HCT116 (cell line): ENCODE measurements around the gene RAB27A. TPM values are rescaled to one million over a fixed set of nuclear protein-coding genes. Genes with fewer than 3 reads are reported as not detected.

Experiments used
- ATAC-seq: fragments of 200-7000 bp; cut with Tn5 transposase; 2 replicates; pipeline ENCODE4 v1.9.1; 2020; ENCODE audit warnings: mild to moderate bottlenecking, moderate library complexity
- BruUV-seq: library from RNA; stranded (reverse); fragments of 400-500 nt; replicated peaks from 2 replicates; lab custom pipeline; 2021; lab: Mats Ljungman, UMichigan
- CTCF ChIA-PET: fragments of 300-600 bp; sonication (Branson Sonifier 250); formaldehyde crosslinking; loops from one replicate; lab custom pipeline; 2021; ENCODE audit warnings: antibody characterized with exemption; lab: Charles Lee
- POLR2A ChIA-PET: fragments of 300-600, 350-600 bp; sonication (Branson Sonifier 250); formaldehyde crosslinking; loops from one replicate; lab custom pipeline; 2021; ENCODE audit warnings: antibody characterized with exemption; lab: Charles Lee
- RAD21 ChIA-PET, 2 experiments: fragments of 300-600 bp; sonication (Branson Sonifier 250); formaldehyde crosslinking; loops; one replicate each; lab custom pipeline; 2023; ENCODE audit warnings: low total read pairs in 2 of 2; ENCODE audit not compliant: uncharacterized antibody in 2 of 2, unreplicated experiment in 2 of 2, low non-redundant PET in 1 of 2; lab: Charles Lee
- DNase-seq: peaks from one replicate; pipeline ENCODE4 v3.0.0-alpha.2; 2010; ENCODE audit warnings: low read depth, low spot score
- H2AFZ ChIP-seq: fragments of 200-600 bp; shearing (Covaris generic), sonication (generic); 2 replicates; pipeline ENCODE4 v1.6.1; 2017; ENCODE audit warnings: low read depth, mixed run types, mixed read lengths, antibody characterized with exemption, low read length; ENCODE audit not compliant: poor library complexity, severe bottlenecking
- H3K27ac ChIP-seq: 2 replicates; pipeline ENCODE4 v1.5.1; 2012; ENCODE audit warnings: low read depth, low read length
- H3K27me3 ChIP-seq: fragments of 200-600 bp; sonication (generic); 2 replicates; pipeline ENCODE4 v1.6.1; 2016; ENCODE audit warnings: mixed run types, low read length, mixed read lengths; ENCODE audit not compliant: insufficient read depth
- H3K36me3 ChIP-seq, 2 experiments: fragments of 200-500 bp in 1 of 2; fragments of 200-600 bp in 1 of 2; sonication (Bioruptor generic) in 1 of 2; sonication (generic) in 1 of 2; 2 replicates each; pipeline versions ENCODE4 v1.5.1 to v1.6.1; 2014 to 2016; ENCODE audit warnings: low read length in 2 of 2, inconsistent platforms in 1 of 2, mixed read lengths in 1 of 2, mixed run types in 1 of 2; ENCODE audit not compliant: insufficient read depth in 2 of 2, control insufficient read depth in 1 of 2
- H3K4me1 ChIP-seq, 2 experiments: fragments of 200-600 bp in 1 of 2; sonication (generic) in 1 of 2; 2 replicates each; pipeline versions ENCODE4 v1.5.1 to v1.6.1; 2012 to 2017; ENCODE audit warnings: low read length in 2 of 2, inconsistent platforms in 1 of 2, mild to moderate bottlenecking in 1 of 2, mixed read lengths in 1 of 2, mixed run types in 1 of 2, moderate library complexity in 1 of 2; ENCODE audit not compliant: insufficient read depth in 2 of 2, control insufficient read depth in 1 of 2
- H3K4me2 ChIP-seq: fragments of 200-600 bp; sonication (generic); 2 replicates; pipeline ENCODE4 v1.6.1; 2017; ENCODE audit warnings: mixed run types, low read length, mixed read lengths
- H3K4me3 ChIP-seq, 2 experiments: fragments of 200-600 bp in 1 of 2; sonication (generic) in 1 of 2; replicated peaks in 1 of 2; 2 replicates each; pipeline ENCODE4 v1.5.1; 2011 to 2016; ENCODE audit warnings: low read length in 2 of 2, control low read depth in 1 of 2, low read depth in 1 of 2, mild to moderate bottlenecking in 1 of 2, mixed read lengths in 1 of 2, mixed run types in 1 of 2
- H3K79me2 ChIP-seq: fragments of 200-600 bp; sonication (generic); 2 replicates; pipeline ENCODE4 v1.6.1; 2017; ENCODE audit warnings: mild to moderate bottlenecking, mixed run types, low read length, moderate library complexity, mixed read lengths; ENCODE audit not compliant: insufficient read depth
- H3K9ac ChIP-seq: fragments of 200-600 bp; sonication (generic); 2 replicates; pipeline ENCODE4 v1.6.1; 2016; ENCODE audit warnings: low read length, mixed read lengths
- H3K9me2 ChIP-seq: fragments of 200-600 bp; sonication (generic), shearing (Covaris generic); 2 replicates; pipeline ENCODE4 v1.6.1; 2017; ENCODE audit warnings: mixed run types, mild to moderate bottlenecking, moderate library complexity; ENCODE audit not compliant: insufficient read depth
- H3K9me3 ChIP-seq, 2 experiments: fragments of 200-500 bp in 1 of 2; fragments of 200-600 bp in 1 of 2; sonication (Bioruptor generic) in 1 of 2; sonication (generic) in 1 of 2; 2 replicates each; pipeline ENCODE4 v1.6.1; 2014 to 2017; ENCODE audit warnings: low read length in 2 of 2, mixed read lengths in 2 of 2, inconsistent platforms in 1 of 2, low read depth in 1 of 2, mild to moderate bottlenecking in 1 of 2, mixed run types in 1 of 2, moderate library complexity in 1 of 2; ENCODE audit not compliant: control insufficient read depth in 1 of 2, insufficient read depth in 1 of 2
- H4K20me1 ChIP-seq: fragments of 200-600 bp; sonication (generic), shearing (Covaris generic); 2 replicates; pipeline ENCODE4 v1.6.1; 2017; ENCODE audit warnings: mixed run types, mild to moderate bottlenecking, moderate library complexity; ENCODE audit not compliant: insufficient read depth
- CEBPB ChIP-seq: IDR thresholded peaks from 2 replicates; pipeline ENCODE4 v1.6.1; 2012; ENCODE audit warnings: low read depth
- FOSL1 ChIP-seq: IDR thresholded peaks from 2 replicates; pipeline ENCODE4 v1.6.1; 2012; ENCODE audit warnings: low read depth
- MAX ChIP-seq: IDR thresholded peaks from 2 replicates; pipeline ENCODE4 v1.6.1; 2012
- POLR2A ChIP-seq: IDR thresholded peaks from 2 replicates; pipeline ENCODE4 v1.7.0; 2011; ENCODE audit warnings: borderline replicate concordance; ENCODE audit not compliant: insufficient read depth, insufficient read length; ENCODE audit errors: extremely low read depth
- SIN3A ChIP-seq: IDR thresholded peaks from 2 replicates; pipeline ENCODE4 v1.6.1; 2012; ENCODE audit warnings: low read depth
- SP1 ChIP-seq: IDR thresholded peaks from 2 replicates; pipeline ENCODE4 v1.6.1; 2012; ENCODE audit warnings: low read depth
- SRF ChIP-seq: IDR thresholded peaks from 2 replicates; pipeline ENCODE4 v1.6.1; 2012; ENCODE audit warnings: low read depth
- TCF7L2 ChIP-seq: IDR thresholded peaks from 2 replicates; pipeline ENCODE4 v1.7.0; 2011; ENCODE audit warnings: borderline replicate concordance, inconsistent platforms; ENCODE audit not compliant: insufficient read depth, insufficient read length; ENCODE audit errors: extremely low read depth
- YY1 ChIP-seq: IDR thresholded peaks from 2 replicates; pipeline ENCODE4 v1.6.1; 2011; ENCODE audit warnings: low read length, low read depth, moderate library complexity, mild to moderate bottlenecking; ENCODE audit not compliant: insufficient replicate concordance; ENCODE audit errors: extremely low read depth
- intact Hi-C: fragments of 100-400 bp; cut with micrococcal nuclease; formaldehyde crosslinking; loops from 2 replicates; pipeline ENCODE4 v1.10.0; 2022
- total RNA-seq: library from RNA; stranded (reverse); gene quantifications from one replicate; pipeline ENCODE4 v1.2.1, GENCODE V29; 2021; ENCODE audit not compliant: unreplicated experiment
- TF ChIP-seq, protein P1 (sequence below): IDR thresholded peaks from 2 replicates; pipeline ENCODE4 v1.6.1; 2012; ENCODE audit warnings: low read depth

The RAB27A gene
- total RNA-seq, 1 experiment from 2014 or later = 8.8 TPM

DNA sequence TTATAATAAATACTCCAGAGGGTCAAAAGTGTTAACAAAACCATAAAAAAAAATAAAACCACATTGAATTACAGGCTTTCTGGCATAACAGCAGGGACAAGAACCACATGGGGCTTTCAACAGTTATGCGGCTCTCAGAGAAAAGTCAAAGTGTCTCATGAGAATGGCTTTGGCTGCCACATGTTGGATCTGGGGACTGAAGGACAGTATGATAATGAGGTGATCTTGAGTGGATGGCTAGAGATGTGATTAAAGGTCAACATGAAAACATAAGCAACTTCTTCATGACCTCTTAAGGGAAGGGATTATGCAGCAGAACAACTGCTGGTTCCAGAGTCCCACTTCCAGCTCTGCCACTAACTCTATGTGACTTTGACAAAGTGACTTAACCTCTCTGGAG is 5.2 kb downstream of the RAB27A start:
- intact Hi-C loops = no loop called here
- no TSS peak for BruUV-seq
- Histone ChIP-seq H3K9me3 (no peaks in the 10 kb centered on the region), H3K9me2 (no peaks in the 10 kb centered on the region), H4K20me1 (no peaks in the 10 kb centered on the region), H3K9ac (no peak overlapping the region), H3K4me2 (no peak overlapping the region), H3K27ac (no peak overlapping the region), H3K36me3 (no peaks in the 10 kb centered on the region), H3K79me2 (no peaks in the 10 kb centered on the region), H3K4me1 (peaks cover 8 to 26% of the 10 kb centered on the region in 2 experiments), H3K27me3 (no peaks in the 10 kb centered on the region), H3K4me3 (no peak overlapping the region), H2AFZ (no peak overlapping the region)
- ChIA-PET CTCF (no interaction called here), POLR2A (no interaction called here), RAD21 (no interaction called here)
- no peak for ATAC-seq
- no peak for DNase-seq
- no peak for TF ChIP-seq CEBPB
- no peak for TF ChIP-seq POLR2A
- TF ChIP-seq YY1 = no peak
- no peak for TF ChIP-seq MAX
- TF ChIP-seq SRF = no peak
- no peak for TF ChIP-seq SP1
- TF ChIP-seq FOSL1 = no peak
- TF ChIP-seq SIN3A = no peak
- TF ChIP-seq, protein P1, sequence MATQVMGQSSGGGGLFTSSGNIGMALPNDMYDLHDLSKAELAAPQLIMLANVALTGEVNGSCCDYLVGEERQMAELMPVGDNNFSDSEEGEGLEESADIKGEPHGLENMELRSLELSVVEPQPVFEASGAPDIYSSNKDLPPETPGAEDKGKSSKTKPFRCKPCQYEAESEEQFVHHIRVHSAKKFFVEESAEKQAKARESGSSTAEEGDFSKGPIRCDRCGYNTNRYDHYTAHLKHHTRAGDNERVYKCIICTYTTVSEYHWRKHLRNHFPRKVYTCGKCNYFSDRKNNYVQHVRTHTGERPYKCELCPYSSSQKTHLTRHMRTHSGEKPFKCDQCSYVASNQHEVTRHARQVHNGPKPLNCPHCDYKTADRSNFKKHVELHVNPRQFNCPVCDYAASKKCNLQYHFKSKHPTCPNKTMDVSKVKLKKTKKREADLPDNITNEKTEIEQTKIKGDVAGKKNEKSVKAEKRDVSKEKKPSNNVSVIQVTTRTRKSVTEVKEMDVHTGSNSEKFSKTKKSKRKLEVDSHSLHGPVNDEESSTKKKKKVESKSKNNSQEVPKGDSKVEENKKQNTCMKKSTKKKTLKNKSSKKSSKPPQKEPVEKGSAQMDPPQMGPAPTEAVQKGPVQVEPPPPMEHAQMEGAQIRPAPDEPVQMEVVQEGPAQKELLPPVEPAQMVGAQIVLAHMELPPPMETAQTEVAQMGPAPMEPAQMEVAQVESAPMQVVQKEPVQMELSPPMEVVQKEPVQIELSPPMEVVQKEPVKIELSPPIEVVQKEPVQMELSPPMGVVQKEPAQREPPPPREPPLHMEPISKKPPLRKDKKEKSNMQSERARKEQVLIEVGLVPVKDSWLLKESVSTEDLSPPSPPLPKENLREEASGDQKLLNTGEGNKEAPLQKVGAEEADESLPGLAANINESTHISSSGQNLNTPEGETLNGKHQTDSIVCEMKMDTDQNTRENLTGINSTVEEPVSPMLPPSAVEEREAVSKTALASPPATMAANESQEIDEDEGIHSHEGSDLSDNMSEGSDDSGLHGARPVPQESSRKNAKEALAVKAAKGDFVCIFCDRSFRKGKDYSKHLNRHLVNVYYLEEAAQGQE = no peak
- TF ChIP-seq TCF7L2 = no peak
- TF ChIP-seq, all 23 proteins: peak for 0
